HepG2 (cell line): ENCODE results near the gene GALNT10.

Experiments
- CBX2 ChIP-seq, 2 experiments: fragments of 200-600 bp in 1 of 2; sonication (generic); formaldehyde crosslinking in 1 of 2; IDR thresholded peaks; 2 replicates each; pipeline versions ENCODE4 v1.7.0 to v1.8.1; 2018 to 2022; ENCODE audit warnings: low read depth in 2 of 2, low read length in 1 of 2, mild to moderate bottlenecking in 1 of 2, missing genetic modification reagents in 1 of 2
- TAF1 ChIP-seq: sonication (generic); formaldehyde crosslinking; IDR thresholded peaks from 2 replicates; pipeline ENCODE4 v1.4.0; 2020; ENCODE audit warnings: missing genetic modification reagents
- ZNF382 ChIP-seq: sonication (generic); formaldehyde crosslinking; IDR thresholded peaks from 2 replicates; pipeline ENCODE4 v1.5.0; 2020; ENCODE audit warnings: missing genetic modification reagents, mild to moderate bottlenecking, borderline replicate concordance
- TF ChIP-seq, protein P1 (sequence below): sonication (generic); formaldehyde crosslinking; IDR thresholded peaks from 2 replicates; pipeline ENCODE4 v1.5.0; 2020; ENCODE audit warnings: mild to moderate bottlenecking, missing genetic modification reagents, moderate library complexity

DNA sequence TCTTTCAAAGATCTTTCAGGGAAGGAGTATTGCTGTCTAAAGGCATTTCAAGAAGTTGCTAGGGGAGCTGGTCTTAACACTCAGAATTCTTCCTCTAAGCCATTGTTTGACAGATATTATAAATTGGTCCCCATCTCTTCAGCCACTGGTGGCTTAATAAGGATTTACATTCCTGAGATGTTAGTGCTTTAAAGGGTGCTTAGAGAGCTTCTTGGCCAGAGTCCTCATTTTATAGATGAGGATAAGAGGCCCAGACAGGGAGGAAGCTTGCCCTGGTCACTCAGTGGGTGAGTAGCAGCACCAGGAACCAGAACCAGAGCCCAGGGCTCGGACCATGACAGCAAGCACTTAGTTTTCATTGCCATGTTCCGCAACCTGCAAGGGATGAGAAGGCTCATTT lies 53.2 kb downstream of the GALNT10 start:
- no peak for TF ChIP-seq TAF1
- no peak for TF ChIP-seq ZNF382 (CRISPR knock-in tag)
- no peak for TF ChIP-seq CBX2 (IDR thresholded peaks at IDR 0.05; ENCODE audit: low read depth, low read length)
- no peak for TF ChIP-seq CBX2 (CRISPR knock-in tag; IDR thresholded peaks at IDR 0.05; ENCODE audit: low read depth)
- TF ChIP-seq, protein P1, sequence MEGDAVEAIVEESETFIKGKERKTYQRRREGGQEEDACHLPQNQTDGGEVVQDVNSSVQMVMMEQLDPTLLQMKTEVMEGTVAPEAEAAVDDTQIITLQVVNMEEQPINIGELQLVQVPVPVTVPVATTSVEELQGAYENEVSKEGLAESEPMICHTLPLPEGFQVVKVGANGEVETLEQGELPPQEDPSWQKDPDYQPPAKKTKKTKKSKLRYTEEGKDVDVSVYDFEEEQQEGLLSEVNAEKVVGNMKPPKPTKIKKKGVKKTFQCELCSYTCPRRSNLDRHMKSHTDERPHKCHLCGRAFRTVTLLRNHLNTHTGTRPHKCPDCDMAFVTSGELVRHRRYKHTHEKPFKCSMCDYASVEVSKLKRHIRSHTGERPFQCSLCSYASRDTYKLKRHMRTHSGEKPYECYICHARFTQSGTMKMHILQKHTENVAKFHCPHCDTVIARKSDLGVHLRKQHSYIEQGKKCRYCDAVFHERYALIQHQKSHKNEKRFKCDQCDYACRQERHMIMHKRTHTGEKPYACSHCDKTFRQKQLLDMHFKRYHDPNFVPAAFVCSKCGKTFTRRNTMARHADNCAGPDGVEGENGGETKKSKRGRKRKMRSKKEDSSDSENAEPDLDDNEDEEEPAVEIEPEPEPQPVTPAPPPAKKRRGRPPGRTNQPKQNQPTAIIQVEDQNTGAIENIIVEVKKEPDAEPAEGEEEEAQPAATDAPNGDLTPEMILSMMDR, result no peak
